Loucy (cell line): ENCODE measurements around the gene LRRC14B.

Source experiments
- H2AFZ ChIP-seq: fragments of 200-600 bp; sonication (generic); 2 replicates; pipeline ENCODE4 v1.6.0; 2016; ENCODE audit warnings: antibody characterized with exemption, mild to moderate bottlenecking, low read length, moderate library complexity
- H3F3A ChIP-seq: fragments of 200-600 bp; 2 replicates; pipeline ENCODE4 v1.6.0; 2016; ENCODE audit warnings: antibody characterized with exemption, low read depth, mild to moderate bottlenecking
- H3K27me3 ChIP-seq: fragments of 200-600 bp; sonication (generic); 2 replicates; pipeline ENCODE4 v1.6.1; 2014; ENCODE audit warnings: low read length, mild to moderate bottlenecking; ENCODE audit not compliant: insufficient read depth, poor library complexity, severe bottlenecking
- H3K36me3 ChIP-seq: fragments of 200-600 bp; sonication (generic); 2 replicates; pipeline ENCODE4 v1.6.1; 2016; ENCODE audit warnings: low read length; ENCODE audit not compliant: insufficient read depth
- H3K4me1 ChIP-seq: fragments of 200-600 bp; sonication (generic); 2 replicates; pipeline ENCODE4 v1.5.1; 2014; ENCODE audit warnings: low read length, mild to moderate bottlenecking; ENCODE audit not compliant: insufficient read depth, poor library complexity, severe bottlenecking
- H3K4me2 ChIP-seq: fragments of 200-600 bp; sonication (generic); 2 replicates; pipeline ENCODE4 v1.6.0; 2014; ENCODE audit warnings: antibody characterized with exemption, low read length, low read depth, mild to moderate bottlenecking; ENCODE audit not compliant: poor library complexity, severe bottlenecking
- H3K4me3 ChIP-seq: fragments of 200-600 bp; sonication (generic); 2 replicates; pipeline ENCODE4 v1.5.1; 2014; ENCODE audit warnings: low read length, mild to moderate bottlenecking, mixed read lengths; ENCODE audit not compliant: poor library complexity, severe bottlenecking
- H3K79me2 ChIP-seq: fragments of 200-600 bp; sonication (generic); 2 replicates; pipeline ENCODE4 v1.6.1; 2014; ENCODE audit warnings: low read length; ENCODE audit not compliant: insufficient read depth
- H3K9ac ChIP-seq: fragments of 200-600 bp; sonication (generic); 2 replicates; pipeline ENCODE4 v1.6.0; 2014; ENCODE audit warnings: mild to moderate bottlenecking, low read depth, low read length, moderate library complexity; ENCODE audit not compliant: poor library complexity, severe bottlenecking
- H3K9me2 ChIP-seq: fragments of 200-600 bp; sonication (generic); replicated peaks from 2 replicates; pipeline ENCODE4 v1.6.1; 2016; ENCODE audit warnings: low read depth, low read length, mixed read lengths
- H3K9me3 ChIP-seq: fragments of 200-600 bp; sonication (generic); 2 replicates; pipeline ENCODE4 v1.6.1; 2014; ENCODE audit warnings: mild to moderate bottlenecking, antibody characterized with exemption, low read length, low read depth; ENCODE audit not compliant: insufficient read depth
- H4K20me1 ChIP-seq: fragments of 200-600 bp; sonication (generic); 2 replicates; pipeline ENCODE4 v1.6.0; 2014; ENCODE audit warnings: antibody characterized with exemption, low read length, mild to moderate bottlenecking; ENCODE audit not compliant: insufficient read depth, poor library complexity, severe bottlenecking
- CTCF ChIP-seq: fragments of 200-600 bp; sonication (generic); conservative IDR thresholded peaks from 2 replicates; pipeline ENCODE4 v1.5.1; 2014; ENCODE audit warnings: mild to moderate bottlenecking, antibody characterized with exemption, low read length
- EZH2phosphoT487 ChIP-seq: fragments of 200-600 bp; IDR thresholded peaks from 2 replicates; pipeline ENCODE4 v1.6.1; 2018; ENCODE audit warnings: antibody characterized with exemption, mild to moderate bottlenecking, moderate library complexity, borderline replicate concordance

The LRRC14B gene

DNA sequence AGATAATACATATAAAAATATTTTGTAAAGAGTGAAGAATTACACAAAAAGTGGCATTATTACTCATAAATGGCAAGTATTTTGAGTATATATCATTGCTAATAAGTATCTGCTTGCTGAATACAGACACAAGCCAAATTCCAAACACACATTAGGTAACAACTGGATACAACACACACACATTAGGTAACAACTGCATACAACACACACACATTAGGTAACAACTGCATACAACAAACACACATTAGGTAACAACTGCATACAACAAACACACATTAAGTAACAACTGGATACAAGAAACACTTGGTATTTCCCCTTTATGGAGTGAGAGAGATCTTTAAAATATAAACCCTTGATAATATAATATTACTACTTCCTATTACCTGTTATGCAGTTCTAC is 13.2 kb downstream of the LRRC14B start:
- H3F3A ChIP-seq, result no peaks in the 10 kb centered on the region
- TF ChIP-seq CTCF (no peak), EZH2phosphoT487 (no peak)
- peaks cover 37% of the 10 kb centered on the region; the same call in 1 of the 2 replicates for H3K36me3 ChIP-seq
- no peak overlapping the region for H3K9ac ChIP-seq
- H3K9me2 ChIP-seq, result no peaks in the 10 kb centered on the region
- H3K79me2 ChIP-seq, result peaks cover 30% of the 10 kb centered on the region
- peaks cover 29% of the 10 kb centered on the region for H3K4me1 ChIP-seq
- H4K20me1 ChIP-seq, result peaks cover 15% of the 10 kb centered on the region
- H3K9me3 ChIP-seq, result no peaks in the 10 kb centered on the region
- H3K4me3 ChIP-seq, result no peak overlapping the region
- no peak overlapping the region for H3K4me2 ChIP-seq
- H3K27me3 ChIP-seq, result no peaks in the 10 kb centered on the region
- no peak overlapping the region for H2AFZ ChIP-seq

DNA sequence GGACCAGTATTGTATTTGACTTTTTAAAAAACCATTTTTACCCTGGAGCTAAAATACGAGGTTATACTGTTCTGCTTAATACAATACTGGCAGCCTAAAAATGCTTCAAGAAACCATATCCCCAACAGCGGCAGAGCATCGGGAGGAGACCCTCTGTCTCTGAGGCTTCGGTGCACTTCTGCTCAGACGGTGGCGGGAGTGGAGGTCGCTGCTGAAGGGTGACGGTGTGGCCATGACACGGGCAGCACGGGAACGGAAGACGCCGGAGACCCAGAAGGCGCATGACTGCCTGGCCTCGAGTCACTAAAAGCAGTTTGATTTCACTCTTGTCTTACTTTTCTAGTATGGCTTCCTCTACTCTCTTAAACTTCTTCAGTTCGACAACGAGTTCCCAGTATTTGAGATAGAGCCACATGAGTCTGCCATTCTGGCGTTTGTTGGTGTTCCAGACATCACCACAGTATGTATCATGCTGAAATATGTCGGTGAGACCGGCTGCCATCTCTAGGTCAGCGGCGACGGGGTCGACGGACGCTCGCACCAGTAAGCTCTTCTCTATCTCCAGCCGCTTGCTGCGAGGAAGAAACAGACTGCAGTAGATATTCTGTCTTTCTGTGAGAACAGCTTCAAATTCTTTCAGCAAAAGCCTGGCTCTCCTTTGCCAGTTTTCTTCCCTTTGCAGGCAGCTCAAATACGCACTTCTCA is 13.8 kb downstream of the LRRC14B start:
- Histone ChIP-seq H3K4me3 (no peak overlapping the region), H3K9me3 (no peaks in the 10 kb centered on the region), H4K20me1 (peaks cover 20% of the 10 kb centered on the region), H3K27me3 (no peaks in the 10 kb centered on the region), H3K4me1 (peaks cover 36% of the 10 kb centered on the region), H2AFZ (no peak overlapping the region), H3K9ac (no peak overlapping the region), H3F3A (no peaks in the 10 kb centered on the region), H3K9me2 (no peaks in the 10 kb centered on the region), H3K4me2 (no peak overlapping the region), H3K36me3 (peaks cover 37% of the 10 kb centered on the region; the same call in 1 of the 2 replicates), H3K79me2 (peaks cover 37% of the 10 kb centered on the region)
- TF ChIP-seq CTCF (no peak), EZH2phosphoT487 (no peak)

DNA sequence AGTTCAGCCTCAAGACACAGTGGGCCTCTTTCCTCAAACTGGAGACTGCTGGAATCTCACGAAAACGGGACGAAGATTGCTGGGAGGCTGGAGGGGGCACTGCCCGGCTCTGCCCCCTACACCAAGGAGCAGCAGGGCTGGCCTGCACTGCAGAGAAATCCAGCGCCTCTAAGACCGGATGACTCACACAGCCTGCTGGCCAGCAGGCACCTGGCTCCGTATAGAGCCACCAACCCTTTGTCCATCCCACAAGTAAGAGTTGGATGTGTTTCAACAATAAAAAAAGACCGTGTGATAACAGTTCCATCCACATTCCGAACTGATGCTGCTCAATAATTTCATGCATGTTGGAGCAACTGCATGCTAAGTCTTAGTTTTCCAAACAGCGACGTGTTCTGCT is 15.1 kb downstream of the LRRC14B start:
- no peak overlapping the region for H3K9ac ChIP-seq
- H3K4me1 ChIP-seq, result peaks cover 34% of the 10 kb centered on the region

More for the DNA sequence above, 15.1 kb downstream of the LRRC14B start:
- TF ChIP-seq CTCF (no peak), EZH2phosphoT487 (no peak)
- Histone ChIP-seq H3F3A (no peaks in the 10 kb centered on the region), H3K9me3 (no peaks in the 10 kb centered on the region), H3K36me3 (peaks cover 37% of the 10 kb centered on the region; the same call in 1 of the 2 replicates), H3K4me2 (no peak overlapping the region), H4K20me1 (peaks cover 22% of the 10 kb centered on the region), H2AFZ (no peak overlapping the region), H3K4me3 (no peak overlapping the region), H3K27me3 (no peaks in the 10 kb centered on the region), H3K9me2 (no peaks in the 10 kb centered on the region), H3K79me2 (peaks cover 41% of the 10 kb centered on the region)
